Epithelial cell of esophagus (primary cell): ENCODE measurements around the gene ANXA6.

Source experiments
- DNase-seq: peaks from one replicate; pipeline ENCODE4 v3.0.0; 2010; ENCODE audit warnings: low read depth
- H3K4me3 ChIP-seq: 2 replicates; pipeline ENCODE4 v1.5.1; 2011; ENCODE audit warnings: mild to moderate bottlenecking, low read length, control low read depth
- TF ChIP-seq, protein P1 (sequence below): IDR thresholded peaks from 2 replicates; pipeline ENCODE4 v1.5.1; 2011; ENCODE audit warnings: low read depth, mild to moderate bottlenecking, low read length, control low read depth, inconsistent platforms; ENCODE audit not compliant: insufficient read depth; ENCODE audit errors: missing control alignments

ANXA6 gene

DNA sequence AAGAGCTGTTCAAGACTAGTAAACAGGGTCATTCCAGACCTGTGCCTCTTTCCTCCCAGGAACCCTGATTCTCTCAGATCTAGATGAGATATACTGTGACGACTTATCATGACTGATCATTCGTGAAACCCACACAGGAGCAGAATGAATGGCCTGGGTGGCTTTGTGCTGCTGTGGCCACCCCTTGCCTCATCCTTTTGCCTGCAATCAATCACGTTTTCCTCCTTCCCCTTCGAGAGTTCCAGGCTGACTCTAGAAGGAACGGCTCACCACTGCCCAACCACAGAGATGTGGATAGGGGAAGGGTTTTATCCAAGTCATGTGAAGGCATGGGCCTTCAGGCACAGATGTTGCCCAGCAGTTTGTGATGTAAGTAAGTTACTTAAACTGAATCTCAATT, 5.8 kb downstream of the ANXA6 start:
- no peak for DNase-seq
- TF ChIP-seq, protein P1, sequence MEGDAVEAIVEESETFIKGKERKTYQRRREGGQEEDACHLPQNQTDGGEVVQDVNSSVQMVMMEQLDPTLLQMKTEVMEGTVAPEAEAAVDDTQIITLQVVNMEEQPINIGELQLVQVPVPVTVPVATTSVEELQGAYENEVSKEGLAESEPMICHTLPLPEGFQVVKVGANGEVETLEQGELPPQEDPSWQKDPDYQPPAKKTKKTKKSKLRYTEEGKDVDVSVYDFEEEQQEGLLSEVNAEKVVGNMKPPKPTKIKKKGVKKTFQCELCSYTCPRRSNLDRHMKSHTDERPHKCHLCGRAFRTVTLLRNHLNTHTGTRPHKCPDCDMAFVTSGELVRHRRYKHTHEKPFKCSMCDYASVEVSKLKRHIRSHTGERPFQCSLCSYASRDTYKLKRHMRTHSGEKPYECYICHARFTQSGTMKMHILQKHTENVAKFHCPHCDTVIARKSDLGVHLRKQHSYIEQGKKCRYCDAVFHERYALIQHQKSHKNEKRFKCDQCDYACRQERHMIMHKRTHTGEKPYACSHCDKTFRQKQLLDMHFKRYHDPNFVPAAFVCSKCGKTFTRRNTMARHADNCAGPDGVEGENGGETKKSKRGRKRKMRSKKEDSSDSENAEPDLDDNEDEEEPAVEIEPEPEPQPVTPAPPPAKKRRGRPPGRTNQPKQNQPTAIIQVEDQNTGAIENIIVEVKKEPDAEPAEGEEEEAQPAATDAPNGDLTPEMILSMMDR = no peak
- H3K4me3 ChIP-seq = no peak overlapping the region

DNA sequence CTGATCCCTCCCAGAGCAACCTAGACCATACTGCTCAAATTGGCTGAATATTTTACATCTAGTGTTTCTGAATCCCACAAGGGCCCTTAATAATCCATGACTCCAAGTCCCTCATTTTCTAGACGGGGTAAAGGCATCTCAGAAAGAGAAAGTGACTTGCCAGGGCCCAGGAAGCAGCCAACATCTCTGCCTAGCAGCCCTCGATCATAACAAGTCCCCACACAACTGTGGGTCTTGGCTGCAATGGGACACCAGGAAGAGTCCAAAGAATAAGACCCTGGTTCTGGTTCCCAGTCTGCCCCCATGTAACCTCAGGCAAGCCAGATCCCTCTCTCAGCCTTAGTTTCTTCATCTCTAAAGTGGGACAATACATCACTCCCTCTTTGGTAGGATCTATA, 6.3 kb downstream of the ANXA6 start:
- DNase-seq = no peak
- no peak overlapping the region for H3K4me3 ChIP-seq
- TF ChIP-seq, protein P1 = no peak

DNA sequence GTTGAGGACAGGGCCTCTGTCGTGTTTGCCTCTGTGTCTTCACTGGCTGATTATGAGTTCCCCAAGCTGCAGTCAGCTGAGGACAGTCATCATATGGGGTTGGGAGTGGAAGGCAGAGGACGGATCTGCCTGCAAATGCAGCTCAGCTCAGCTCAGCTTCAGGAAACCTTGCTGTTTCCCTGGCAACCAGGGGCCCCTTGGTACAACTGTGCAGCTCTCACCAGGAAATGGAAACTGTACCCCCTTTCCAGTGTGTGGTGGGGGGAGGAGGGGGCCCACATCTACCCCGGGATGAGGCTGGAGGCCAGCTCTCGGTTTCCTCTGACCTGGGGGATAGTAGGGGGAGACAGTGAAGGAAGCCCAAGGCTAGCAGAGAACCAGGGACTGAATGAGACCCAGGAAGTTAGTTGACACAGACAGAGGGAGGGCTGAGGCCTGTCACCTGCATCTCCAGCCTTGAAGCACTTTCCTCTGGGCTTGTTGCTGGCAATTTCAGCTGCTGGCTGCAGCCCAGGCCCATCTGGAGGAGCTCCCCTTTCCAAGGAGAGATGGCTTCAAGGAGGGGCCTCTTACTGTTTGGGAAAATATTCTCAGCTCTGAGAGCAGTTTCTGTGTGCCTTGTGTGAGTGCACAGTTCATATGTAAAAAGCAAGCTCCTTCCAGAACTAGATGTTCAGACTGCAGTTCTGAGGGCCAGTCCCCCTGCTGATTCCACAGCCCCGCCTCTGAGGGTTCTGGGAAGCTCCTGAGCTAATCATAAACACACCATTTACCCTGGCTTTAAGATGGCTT, 6.9 kb downstream of the ANXA6 start:
- TF ChIP-seq, protein P1 = no peak
- no peak for DNase-seq
- H3K4me3 ChIP-seq = no peak overlapping the region

DNA sequence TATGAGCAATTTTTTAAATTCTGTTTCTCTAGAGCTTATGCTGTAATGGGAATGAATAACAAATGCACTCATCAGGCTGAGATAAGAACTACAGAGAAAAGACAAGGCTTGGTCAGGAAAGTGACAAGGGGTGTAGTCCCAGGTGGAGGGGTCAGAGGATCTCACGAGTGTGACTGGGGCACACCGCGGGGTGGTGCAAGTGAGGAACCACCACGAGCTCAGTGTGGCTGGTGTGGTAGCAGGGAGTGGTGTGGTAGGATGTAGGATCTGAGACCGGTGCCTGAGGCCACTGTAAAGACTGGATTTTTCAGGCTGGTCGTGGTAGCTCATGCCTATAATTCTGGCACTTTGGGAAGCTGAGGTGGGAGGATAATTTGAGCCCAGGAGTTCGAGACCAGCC, 9.0 kb downstream of the ANXA6 start:
- no peak overlapping the region for H3K4me3 ChIP-seq
- TF ChIP-seq, protein P1 = no peak
- no peak for DNase-seq

DNA sequence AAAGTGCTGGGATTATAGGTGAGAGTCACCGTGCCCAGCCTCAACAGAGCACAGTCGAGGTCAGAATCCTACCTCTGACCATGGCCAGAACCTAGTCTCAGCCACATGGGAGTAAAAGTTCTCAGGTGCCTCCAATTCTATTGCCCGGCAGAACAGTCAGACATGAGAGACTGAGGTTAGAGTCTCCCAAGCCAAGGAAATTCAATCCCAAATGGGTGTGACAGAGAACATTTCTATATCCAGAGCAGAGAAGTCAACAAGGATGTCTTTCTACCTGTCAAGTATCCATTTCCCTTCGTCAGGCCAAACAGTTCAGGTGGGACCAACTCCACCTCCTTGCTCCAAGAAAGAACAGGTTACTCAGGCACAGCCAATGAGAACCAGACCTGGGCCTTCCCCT, 10.5 kb downstream of the ANXA6 start:
- TF ChIP-seq, protein P1 = no peak
- no peak overlapping the region for H3K4me3 ChIP-seq
- no peak for DNase-seq

DNA sequence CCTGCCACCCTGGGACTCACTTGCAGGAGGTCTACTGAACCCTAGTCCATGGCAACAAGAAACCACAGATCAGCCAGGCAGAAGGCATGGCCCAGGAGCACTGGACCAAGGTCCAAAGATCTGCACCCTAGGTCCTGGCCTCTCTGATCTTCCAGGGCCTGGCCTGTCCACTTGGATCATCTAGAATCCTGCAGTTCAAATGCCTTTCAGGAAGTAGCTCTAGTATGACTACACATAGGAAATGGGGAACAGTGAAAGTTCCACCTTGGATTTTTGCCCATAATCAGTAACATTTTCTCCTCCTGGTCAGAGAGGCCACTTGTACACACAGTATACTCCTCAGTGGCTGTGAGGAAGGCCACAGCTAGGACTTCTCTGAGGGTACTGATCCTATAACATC, 11.5 kb downstream of the ANXA6 start:
- no peak overlapping the region for H3K4me3 ChIP-seq
- no peak for DNase-seq
- TF ChIP-seq, protein P1 = no peak

DNA sequence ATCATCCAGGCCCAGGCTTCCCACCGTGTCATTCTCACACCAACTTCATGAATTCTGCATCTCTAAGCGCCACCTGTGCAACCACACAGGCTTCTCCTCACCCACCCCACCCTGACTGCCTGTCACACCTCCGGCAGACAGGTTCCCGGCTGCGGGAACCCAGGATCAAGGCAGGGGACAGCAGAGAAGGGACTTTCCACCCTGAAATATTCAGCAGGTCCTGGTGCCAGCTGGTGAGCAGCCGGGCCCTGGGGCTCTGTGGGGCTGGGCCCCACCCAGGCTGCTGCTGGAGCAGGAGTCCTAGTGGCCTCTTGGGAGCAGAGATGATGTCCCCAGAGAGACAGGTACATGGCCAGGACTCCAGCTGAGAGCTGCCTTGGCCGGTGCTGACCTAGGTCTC, 12.7 kb downstream of the ANXA6 start:
- DNase-seq = no peak
- H3K4me3 ChIP-seq = no peak overlapping the region
- TF ChIP-seq, protein P1 = no peak
